GM11168 (cell line): ENCODE measurements around the gene IGF1R.

Source experiments
- in situ Hi-C: fragments of 300-500 bp; cut with MboI; formaldehyde crosslinking; loops from one replicate; pipeline ENCODE4 v1.12.0; 2022; ENCODE audit warnings: low sequenced_read_pairs; ENCODE audit not compliant: unreplicated experiment

The IGF1R gene

GRCh38 chr15:98647026-98647773 lies 1.1 kb upstream of the IGF1R start:
- in situ Hi-C loops = no loop called here

- in situ Hi-C loops = no loop called here
Measured at GRCh38 chr15:98648654-98649471, 524 bp downstream of the IGF1R start.

GRCh38 chr15:98649472-98650416 lies 1.4 kb downstream of the IGF1R start:
- in situ Hi-C loops = no loop called here

- in situ Hi-C loops = no loop called here
Measured at GRCh38 chr15:98650417-98651035, 2.2 kb downstream of the IGF1R start.

- in situ Hi-C loops = no loop called here
Measured at GRCh38 chr15:98651036-98651481, 2.7 kb downstream of the IGF1R start.

- in situ Hi-C loops = no loop called here
Measured at GRCh38 chr15:98651581-98652220, 3.4 kb downstream of the IGF1R start.

GRCh38 chr15:98653686-98654085 lies 5.3 kb downstream of the IGF1R start:
- in situ Hi-C loops = no loop called here

- in situ Hi-C loops = loop anchor here (5.0 kb wide), 1 partner anchor 138 kb away; no protein-coding TSS in a partner anchor
Measured at GRCh38 chr15:98654790-98655360, 6.5 kb downstream of the IGF1R start.

GRCh38 chr15:98655732-98656131 lies 7.4 kb downstream of the IGF1R start:
- in situ Hi-C loops = loop anchor here (5.0 kb wide), 1 partner anchor 138 kb away; no protein-coding TSS in a partner anchor

GRCh38 chr15:98657721-98658120 lies 9.4 kb downstream of the IGF1R start:
- in situ Hi-C loops = loop anchor here (5.0 kb wide), 1 partner anchor 140 kb away; no protein-coding TSS in a partner anchor

GRCh38 chr15:98658831-98659699 lies 10.7 kb downstream of the IGF1R start:
- in situ Hi-C loops = loop anchor here (5.0 kb wide), 1 partner anchor 142 kb away; no protein-coding TSS in a partner anchor

GRCh38 chr15:98660055-98660454 lies 11.7 kb downstream of the IGF1R start:
- in situ Hi-C loops = no loop called here

GRCh38 chr15:98663045-98663444 lies 14.7 kb downstream of the IGF1R start:
- in situ Hi-C loops = no loop called here

GRCh38 chr15:98663606-98664005 lies 15.3 kb downstream of the IGF1R start:
- in situ Hi-C loops = no loop called here

- in situ Hi-C loops = no loop called here
Measured at GRCh38 chr15:98666441-98666840, 18.1 kb downstream of the IGF1R start.

GRCh38 chr15:98666841-98667240 lies 18.5 kb downstream of the IGF1R start:
- in situ Hi-C loops = no loop called here

GRCh38 chr15:98667521-98668179 lies 19.3 kb downstream of the IGF1R start:
- in situ Hi-C loops = no loop called here
